Measurements from ENCODE around the gene KAT5.
"Not testable (repeated sequence)": the region's sequence is repeated elsewhere in the genome, so short reads cannot be mapped to it uniquely, and the experiment has no call there.

Gene KAT5

GRCh38 chr11:65743681-65744025 is 31.6 kb downstream of the KAT5 start:
- in situ Hi-C loops (cut with HindIII; ENCODE audit: low sequenced_read_pairs) = no loop called here

DNA sequence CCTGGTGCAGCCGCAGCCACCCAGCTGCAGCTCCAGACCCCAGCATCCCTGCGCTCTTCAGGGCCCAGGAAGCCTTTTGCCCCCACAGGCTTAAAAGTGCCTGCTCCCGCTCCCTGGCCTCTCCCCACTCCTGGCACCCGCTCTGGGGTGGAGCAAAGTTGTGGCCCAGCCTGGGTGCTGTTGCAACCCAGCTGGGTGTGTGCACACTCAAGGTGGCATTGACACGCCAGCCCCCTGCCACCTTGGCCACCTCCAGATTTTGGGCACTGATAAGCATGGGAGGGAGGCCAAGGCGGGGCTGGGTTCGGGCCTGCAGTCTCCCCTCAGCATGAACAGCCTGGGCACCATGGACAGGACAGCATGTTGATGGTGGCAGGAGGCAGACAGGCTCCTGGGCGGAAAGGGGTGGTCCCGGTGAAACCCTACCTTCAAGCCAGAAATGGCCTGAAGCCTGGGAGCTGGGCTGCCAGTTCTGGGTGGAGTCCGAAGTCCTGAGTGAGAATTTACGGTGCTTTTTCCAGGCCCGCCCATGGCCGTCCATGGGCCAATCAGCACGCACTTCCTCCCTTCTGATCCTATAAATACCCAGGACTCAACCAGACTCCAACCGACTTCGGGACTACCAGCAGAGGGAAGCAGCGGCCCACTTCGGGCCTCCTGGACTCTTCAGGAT is 32.1 kb downstream of the KAT5 start:
- in situ Hi-C loops (cut with HindIII; ENCODE audit: low sequenced_read_pairs) = no loop called here

DNA sequence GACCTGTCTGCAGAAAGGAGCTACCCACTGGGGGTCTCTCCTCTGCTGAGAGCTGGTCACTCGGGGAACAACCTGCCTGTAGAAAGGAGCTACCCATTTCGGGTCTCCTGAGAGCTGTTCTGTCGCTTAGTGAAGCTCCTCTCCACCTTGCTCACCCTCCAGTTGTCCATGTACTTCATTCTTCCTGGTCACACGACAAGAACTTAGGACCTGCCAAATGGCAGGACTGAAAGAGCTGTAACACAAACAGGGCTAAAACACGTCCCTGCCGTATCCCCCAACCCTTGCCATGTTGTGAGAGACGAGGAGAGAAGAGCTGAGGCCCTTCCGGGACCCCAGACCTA is 32.6 kb downstream of the KAT5 start:
- in situ Hi-C loops (cut with HindIII; ENCODE audit: low sequenced_read_pairs) = no loop called here

- in situ Hi-C loops (cut with HindIII; ENCODE audit: low sequenced_read_pairs) = no loop called here
Measured at GRCh38 chr11:65745049-65745448, 33.0 kb downstream of the KAT5 start.

GRCh38 chr11:65762169-65762568 is 50.1 kb downstream of the KAT5 start:
- in situ Hi-C loops (cut with HindIII; ENCODE audit: low sequenced_read_pairs) = loop anchor here (5.0 kb wide), 1 partner anchor 50 kb away; no protein-coding TSS in a partner anchor

GRCh38 chr11:65762816-65763215 is 50.8 kb downstream of the KAT5 start:
- in situ Hi-C loops (cut with HindIII; ENCODE audit: low sequenced_read_pairs) = loop anchor here (5.0 kb wide), 1 partner anchor 49 kb away; no protein-coding TSS in a partner anchor

- in situ Hi-C loops (cut with HindIII; ENCODE audit: low sequenced_read_pairs) = loop anchor here (5.0 kb wide), 1 partner anchor 48 kb away; no protein-coding TSS in a partner anchor
Measured at GRCh38 chr11:65764434-65764833, 52.4 kb downstream of the KAT5 start.

DNA sequence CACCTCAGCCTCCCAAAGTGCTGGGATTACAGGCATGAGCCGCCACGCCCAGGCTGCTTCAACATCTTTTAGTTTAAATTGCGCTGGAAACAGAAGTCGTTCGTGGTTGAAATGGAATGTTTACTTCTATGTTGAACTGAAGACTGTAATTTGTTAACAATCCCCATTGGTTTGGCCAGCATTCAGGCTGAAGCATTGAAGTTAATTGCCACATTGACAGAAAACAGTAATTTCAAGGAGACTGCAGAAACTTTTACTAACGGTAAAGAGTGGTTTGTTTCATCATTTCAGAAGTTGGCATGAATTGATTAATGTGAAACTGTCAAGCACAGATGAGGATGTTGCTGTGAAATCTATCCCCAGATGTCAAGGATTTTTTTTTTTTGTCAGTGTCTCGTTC is 54.5 kb downstream of the KAT5 start:
- in situ Hi-C loops (cut with HindIII; ENCODE audit: low sequenced_read_pairs) = no loop called here

- in situ Hi-C loops (cut with HindIII; ENCODE audit: low sequenced_read_pairs) = no loop called here
Measured at GRCh38 chr11:65767406-65767805, 55.4 kb downstream of the KAT5 start.

DNA sequence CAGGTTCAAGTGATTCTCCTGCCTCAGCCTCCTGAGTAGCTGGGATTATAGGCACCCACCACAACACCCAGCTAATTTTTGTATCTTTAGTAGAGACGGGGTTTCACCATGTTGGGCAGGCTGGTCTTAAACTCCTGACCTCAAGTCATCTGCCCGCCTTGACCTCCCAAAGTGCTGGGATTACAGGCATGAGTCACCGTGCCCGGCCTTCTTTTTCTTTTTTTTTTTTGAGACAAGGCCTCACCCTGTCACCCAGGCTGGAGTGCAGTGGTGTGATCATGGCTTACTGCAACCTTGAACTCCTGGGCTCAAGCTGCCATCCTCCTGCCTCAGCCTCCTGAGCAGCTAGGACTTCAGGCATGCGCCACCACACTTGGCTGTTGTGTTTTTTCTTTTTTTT is 55.8 kb downstream of the KAT5 start:
- in situ Hi-C loops (cut with HindIII; ENCODE audit: low sequenced_read_pairs) = not testable (repeated sequence)

Measured in endothelial cell of hepatic sinusoid (primary cell).